Activated CD8-positive, alpha-beta memory T cell treated with anti-CD3 and anti-CD28 coated beads for 1 hour (primary cell): ENCODE measurements around the gene FOXN3.

Experiments used
- DNase-seq, 2 donors: peaks; one replicate each; pipeline ENCODE4 v3.0.0-alpha.2; 2020; ENCODE audit warnings: low read depth in 1 of 2; ENCODE audit errors: extremely low read depth in 1 of 2

Gene FOXN3

DNA sequence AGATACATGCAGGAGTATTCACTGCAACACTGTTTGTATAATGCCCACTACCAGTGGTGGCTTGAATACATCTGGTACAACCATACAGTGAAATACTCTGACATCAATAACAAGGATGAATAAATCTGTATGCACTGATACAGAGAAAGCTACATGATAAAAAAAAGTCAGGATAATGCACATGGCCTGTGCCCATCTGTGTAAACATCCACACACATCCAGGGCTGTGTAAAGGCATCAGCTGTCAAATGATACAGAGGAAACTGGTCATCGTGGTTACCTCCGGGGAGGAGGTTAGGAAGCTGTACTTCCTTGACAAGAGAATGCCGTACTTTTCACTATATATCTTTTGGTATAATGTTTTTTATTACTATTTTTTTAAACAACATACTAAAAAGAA lies 176.6 kb downstream of the FOXN3 start:
- no peak for DNase-seq

DNA sequence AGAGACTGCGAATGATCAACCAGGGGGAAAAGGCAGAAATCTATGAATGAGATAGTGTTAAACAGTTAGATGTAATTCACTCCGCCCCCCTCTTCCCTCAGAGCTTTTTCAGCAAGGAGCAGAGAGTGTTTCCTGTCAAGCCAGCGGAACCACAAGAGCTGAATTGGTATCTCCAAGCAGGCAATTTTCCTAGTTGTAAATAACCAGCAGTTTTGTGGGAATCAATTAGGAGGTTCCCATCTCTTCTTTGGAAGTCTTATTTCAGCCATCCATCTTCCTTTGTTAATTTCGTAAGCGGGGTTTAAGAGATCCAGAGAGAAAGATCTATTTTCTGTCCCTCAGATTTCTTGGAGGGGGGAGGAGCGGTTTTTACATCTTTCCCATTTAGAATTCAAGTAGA lies 178.0 kb downstream of the FOXN3 start:
- no peak for DNase-seq

DNA sequence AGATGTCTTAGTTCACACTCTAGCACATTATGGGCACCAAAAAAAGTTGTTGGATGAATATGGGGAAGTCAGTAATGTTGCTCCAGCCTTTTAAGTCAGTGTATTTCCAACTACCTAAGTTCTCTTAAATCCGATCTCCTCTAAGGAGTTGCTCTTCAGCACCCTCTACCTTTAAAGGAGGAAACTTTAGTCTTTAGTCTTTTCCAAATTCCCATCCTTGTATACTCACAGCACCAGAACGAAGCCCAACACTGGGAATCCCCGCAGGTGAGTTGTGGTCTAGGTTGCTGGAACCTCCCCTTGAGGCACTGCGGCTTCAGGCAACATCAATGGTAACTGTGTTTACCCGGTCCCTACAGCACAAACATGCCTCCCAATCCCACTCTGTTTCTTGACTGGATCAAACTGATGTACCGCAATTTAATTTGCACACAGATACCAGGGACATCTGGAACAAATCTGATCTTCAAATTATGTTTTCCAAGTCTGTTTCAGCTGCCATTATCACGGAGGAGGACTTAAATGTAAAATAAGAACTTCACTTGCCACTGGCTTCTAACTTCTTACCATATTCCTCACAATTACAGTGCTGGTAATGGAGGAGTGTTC lies 179.0 kb downstream of the FOXN3 start:
- DNase-seq, result no peak

DNA sequence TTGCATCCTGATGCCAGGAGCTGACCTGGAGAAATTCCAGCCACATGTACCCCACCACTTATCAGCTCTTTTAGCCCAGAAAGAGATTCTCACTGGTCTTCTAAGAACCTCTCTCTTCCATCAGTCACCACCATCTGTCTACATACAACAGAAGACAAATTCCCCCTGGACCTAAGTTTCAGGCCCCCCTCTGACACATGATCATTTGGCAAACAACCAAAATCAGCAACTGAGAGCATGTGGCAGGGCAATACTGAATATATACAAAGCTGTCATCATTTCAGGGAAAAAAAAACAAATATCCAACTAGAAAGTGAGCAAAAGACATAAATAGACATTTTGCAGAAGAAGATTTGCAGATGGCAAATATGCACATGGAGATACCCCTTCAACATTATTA lies 180.2 kb downstream of the FOXN3 start:
- DNase-seq, result no peak

DNA sequence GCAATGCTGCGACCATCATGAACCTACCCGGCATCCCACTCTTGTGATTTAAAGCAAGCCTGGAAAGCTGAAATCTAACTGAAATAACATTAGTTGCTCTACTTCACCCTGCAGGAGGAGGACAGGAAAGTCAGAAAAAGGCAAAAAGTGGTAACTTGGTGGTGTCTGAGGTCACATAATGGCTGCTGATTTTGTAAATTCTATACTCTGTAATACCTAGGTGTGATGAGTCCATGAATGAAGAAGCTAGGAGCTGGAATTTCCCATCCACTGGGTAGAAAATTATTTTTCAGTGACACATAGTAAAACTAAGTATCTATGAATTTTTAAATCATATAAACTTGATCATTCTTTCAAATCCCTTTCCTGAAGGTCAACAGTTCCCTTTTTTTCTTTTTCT lies 183.8 kb downstream of the FOXN3 start:
- no peak for DNase-seq

DNA sequence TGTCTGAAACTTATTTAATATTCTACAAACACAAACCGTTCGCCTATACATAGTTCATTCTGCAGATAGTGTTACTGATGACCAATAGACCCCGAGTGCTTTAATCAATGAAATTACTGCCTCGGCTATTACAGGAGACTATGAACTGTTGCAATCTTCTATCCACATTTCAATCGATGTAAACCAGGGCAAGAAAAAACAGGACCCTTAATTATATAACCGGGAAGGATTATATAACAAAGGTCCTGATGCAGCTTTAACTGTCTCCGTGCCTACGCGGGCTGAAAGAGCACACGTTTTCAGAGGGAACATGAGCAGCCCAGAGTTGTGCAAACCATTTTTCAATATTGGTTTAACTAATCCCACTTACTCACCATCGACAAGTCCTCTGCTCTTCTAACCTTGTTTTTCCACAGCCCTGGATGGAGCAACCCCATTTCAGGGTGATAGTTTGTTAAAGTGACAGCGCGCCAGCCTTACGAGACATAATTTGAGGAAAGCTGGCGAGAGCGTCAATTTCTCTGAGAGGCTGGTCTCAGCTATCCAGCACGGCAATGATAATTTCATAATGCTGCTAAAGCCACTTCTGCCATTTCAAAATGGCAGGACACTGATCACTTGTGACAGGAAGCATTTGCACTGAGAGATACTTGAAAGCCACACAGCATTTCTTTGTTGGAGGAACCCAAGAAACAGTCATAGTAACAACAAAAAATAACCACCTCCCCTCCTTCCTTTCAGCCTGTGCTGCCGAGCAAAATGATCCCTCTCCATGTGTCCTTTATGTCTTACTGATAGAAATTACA lies 184.6 kb downstream of the FOXN3 start:
- no peak for DNase-seq

DNA sequence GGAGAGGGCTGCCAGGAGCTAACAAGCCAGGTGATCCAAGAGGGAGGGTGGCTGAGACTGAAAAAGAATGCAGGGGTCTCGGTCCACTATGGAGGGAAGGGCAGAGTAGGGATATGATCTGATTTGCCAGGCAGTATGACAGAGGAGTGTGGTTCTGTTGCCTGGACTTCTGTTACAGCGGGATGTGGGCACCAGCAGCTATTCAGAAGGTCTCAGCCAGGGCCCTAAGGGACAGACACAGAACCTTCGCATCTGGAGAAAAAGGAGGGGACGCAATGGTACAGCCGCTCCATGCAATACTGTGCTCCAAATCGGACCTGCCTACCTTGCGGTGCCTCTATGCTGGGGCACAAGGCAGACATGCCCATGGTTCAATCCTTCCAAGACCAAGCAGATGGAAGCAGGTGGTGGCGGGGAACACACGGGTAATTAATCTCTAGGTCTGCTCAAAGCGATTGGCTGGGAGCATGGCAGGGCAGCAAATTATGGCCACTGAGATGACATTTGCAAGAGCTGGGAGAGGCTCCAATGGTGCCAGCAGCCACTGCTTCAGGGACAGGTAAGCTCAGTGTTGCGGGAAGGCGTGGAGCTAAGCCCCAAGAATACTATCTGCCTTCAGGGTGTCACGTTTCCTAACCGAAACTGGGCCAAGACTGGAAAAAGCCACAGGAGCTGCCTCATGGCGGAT lies 185.5 kb downstream of the FOXN3 start:
- DNase-seq, result no peak

DNA sequence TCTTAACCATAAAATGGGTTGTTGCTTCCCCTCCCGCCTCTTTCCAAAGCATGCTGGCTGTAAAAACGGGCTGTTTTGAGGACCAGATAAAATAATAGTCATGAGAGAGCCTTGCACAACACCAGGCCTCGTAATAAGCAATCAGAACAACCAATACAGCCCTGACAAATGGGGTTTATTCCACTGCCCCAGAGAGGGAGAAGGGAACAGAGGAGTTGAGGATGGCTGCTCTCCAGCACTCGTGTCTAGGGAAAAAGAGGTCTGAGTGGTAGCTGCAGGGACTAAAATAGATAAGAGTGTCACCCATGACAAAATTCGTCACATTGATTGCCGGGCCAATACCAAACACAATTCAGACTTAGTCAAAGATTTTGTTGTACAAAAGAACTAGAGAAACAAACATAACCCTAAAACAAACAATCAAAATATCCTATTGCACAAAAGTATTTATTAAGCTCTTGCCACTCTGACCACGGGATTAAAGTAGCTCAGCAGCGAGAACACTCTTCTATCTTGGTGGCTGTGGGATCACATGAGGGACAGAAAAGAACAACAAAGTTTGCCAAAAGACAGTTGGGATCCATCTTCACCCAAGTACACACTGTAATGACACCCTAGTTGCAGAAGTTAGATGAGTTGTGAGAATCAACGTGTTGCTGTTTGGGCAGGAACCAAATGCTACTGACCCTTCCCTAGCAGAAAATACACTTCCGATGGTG lies 188.0 kb downstream of the FOXN3 start:
- no peak for DNase-seq

DNA sequence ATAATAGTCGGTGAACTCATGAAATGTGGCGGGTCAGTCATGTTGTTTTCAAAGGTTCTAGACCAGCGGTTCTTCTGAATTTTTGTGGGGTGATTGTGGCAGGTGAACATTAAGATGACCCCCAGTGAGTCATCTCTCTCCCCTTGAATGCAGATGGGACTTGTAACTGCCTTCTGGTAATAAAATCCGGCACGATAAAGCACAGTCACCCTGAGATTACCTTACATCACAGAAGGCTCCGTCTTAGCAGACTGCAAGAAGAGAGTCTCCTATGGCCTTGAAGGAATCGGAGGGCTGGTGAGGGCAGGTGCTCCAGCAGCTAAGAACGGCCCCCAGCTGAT lies 189.6 kb downstream of the FOXN3 start:
- DNase-seq, result no peak

DNA sequence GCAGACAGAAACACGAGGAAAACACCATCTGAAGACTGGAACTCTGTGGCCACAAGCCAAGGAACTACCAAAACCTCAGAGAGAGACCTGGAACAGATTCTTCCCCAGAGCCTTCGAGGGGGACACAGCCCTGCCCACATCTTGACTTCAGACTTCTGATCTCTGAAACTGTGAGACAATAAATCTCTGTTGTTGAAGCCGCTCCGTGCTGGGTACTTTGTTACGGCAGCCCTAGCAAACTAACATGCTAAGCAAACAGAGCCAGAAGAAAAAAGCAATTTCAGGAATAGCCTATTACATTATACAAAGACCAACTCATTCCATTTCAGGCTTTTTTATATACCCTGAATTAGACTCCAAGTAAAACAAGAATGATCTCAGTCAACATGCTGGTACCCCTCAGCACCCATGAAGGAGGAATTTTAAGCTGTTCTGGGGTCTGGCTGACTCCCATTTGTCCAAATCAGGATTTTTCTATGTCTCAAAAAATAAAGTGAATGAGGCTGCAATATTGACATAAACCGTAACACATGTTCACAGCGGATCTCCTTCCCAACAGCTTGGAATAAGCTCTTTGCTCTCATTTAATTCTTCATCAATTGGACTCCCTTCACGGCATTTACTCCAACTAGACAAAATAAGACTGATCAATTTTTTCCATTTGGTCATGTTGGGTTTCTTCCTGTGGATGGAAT lies 190.1 kb downstream of the FOXN3 start:
- DNase-seq, result no peak

DNA sequence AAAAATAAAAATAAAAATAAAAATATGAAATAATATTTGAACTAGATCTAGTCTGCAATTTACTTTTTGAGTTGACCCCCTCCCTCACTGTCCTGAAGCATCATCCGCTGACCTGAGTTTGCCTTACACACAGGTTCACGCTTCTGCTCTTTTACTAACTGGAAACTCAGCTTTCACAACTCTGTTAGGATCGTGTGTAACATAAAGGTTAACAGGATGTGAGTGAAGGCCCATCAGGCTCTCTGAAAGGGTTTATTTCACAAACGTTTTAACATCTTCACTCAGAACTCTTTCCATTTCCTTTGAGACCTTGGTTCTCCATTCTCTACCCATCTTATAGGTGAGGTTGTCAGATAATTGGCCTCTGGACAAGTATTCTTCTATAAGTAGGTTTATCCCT lies 191.4 kb downstream of the FOXN3 start:
- no peak for DNase-seq

DNA sequence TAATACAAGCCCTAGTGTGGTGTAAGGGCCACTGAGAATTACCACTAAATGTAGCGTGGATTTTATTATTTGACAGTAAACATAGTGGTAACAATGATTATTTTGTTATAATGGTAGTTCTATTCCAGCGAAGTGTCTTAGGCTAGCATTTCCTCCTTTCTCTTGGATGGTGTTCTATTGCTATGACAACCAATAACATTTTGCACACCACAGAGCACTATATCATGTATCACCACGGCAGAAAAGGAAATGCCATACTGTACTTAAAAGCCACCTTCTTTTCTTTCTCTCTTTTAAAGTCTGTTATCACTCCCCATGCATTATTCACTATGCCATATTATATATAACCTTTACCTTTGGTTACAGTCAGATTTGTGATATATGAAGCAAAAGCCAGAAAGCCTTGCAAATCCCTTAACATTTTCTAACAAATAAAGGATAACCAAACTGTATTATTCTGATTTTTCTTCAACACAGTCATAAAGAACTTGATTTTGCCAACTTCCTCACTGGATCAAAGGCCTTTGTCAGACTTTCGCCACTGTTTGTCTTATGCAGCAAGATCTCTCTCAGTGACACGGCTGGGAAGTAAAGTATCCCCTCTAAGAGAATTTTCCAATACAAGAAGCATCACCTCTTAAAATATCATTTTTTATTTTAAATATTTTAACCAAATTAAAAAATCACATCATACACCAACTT lies 195.8 kb downstream of the FOXN3 start:
- no peak for DNase-seq

DNA sequence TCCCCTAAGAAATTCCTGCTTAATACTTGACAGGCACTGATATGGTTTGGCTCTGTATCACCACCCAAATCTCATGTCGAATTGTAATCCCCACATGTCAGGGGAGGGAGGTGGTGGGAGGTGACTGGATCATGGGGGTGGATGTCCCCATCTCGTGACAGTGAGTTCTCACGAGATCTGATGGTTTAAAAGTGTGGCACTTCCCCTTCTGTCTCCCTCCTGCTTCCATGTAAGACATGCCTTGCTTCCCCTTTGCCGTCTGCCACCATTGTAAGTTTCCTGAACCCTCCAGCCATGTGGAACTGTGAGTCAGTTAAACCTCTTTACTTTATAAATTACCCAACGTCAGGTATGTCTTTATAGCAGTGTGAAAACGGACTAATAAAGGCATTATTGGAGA lies 198.0 kb downstream of the FOXN3 start:
- no peak for DNase-seq

DNA sequence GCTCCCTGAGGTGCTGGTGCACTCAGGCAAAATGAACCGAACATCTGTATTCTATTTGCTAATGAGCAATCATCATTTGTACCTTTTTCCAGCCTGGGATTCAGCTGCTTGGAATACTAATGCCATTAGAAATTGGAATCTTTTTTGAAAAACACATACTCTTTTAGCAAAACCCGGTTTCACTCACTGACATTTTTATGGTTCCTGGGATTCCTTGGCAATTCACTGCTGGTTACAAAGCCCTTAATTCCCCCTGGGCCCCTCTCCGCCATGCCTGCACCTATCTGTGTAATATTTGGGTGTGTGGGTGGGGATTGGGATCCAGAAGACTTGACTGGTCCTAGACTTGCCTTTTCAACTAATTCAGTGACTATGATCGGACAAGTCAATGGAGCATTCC lies 199.1 kb downstream of the FOXN3 start:
- DNase-seq, result no peak

DNA sequence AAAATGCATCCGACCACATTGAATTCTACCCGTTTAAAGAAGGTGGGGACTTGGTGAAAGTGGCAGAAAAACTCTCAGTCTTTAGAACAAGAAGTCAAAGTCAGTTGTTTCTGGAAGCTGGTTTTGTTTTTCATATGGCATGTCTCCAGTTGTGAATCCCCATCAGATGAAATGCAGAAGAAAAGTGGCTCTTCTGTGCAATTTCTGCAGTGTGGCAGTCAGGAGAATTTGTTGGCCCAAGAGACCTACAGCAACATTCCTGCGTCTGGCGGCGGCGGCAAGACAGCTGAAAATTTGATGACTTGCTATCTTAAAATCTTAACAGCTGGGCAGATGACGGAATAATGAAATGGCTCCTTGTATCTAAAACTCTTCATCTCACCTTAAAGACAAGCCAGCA lies 201.5 kb downstream of the FOXN3 start:
- no peak for DNase-seq

DNA sequence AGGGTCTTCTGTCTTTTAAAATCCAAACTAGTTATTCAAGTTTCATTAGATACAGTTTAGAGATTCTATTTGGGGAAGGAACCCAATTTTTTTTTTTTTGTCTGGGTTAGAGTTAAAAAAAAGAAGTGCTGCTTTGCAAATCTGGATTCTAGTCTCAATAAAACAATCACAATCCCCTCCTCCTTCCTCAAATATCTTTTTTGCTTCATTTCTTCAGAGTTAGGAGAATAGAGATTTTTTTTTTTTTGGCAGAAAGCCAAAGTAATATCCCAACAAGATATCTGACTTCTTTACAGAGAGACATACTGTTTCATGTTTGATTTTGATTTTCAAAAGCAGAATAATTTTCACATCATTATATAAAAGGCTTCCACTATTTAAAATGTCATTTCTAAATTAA lies 201.9 kb downstream of the FOXN3 start:
- no peak for DNase-seq

DNA sequence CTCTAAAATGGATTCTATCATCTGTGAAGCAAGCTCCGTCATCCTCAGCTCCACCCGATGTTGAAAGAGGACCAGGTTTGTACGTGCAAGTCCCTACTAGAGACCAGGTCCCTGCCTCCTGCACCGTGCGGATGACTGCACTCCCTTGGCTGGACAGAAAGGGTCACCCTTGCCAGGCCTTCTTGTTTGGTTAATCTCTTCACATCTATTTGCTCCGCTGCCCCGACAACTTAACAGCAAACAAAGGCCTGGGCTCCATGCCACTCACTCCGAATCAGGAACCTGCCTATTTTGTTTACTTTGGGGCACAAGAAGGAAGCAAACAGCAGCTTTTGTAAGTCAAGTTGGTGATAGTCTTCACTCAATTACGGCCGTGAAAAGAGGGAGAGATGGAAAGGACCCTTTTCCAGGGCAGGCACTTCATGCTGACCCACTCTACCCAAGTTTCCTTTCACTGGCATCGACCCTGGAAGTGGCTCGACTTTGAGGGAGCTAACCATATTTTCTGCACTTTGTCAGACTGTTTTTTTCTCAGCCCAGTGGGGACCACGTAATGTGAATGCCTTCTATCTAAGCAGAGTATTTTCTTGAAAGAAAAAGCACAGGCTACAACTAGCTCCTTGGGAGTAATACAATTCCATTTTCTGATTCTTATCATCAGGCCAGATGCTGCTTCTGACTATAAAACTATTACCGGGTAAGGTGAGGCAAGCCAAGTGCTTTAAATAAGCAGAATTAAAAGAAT lies 202.6 kb downstream of the FOXN3 start:
- no peak for DNase-seq

DNA sequence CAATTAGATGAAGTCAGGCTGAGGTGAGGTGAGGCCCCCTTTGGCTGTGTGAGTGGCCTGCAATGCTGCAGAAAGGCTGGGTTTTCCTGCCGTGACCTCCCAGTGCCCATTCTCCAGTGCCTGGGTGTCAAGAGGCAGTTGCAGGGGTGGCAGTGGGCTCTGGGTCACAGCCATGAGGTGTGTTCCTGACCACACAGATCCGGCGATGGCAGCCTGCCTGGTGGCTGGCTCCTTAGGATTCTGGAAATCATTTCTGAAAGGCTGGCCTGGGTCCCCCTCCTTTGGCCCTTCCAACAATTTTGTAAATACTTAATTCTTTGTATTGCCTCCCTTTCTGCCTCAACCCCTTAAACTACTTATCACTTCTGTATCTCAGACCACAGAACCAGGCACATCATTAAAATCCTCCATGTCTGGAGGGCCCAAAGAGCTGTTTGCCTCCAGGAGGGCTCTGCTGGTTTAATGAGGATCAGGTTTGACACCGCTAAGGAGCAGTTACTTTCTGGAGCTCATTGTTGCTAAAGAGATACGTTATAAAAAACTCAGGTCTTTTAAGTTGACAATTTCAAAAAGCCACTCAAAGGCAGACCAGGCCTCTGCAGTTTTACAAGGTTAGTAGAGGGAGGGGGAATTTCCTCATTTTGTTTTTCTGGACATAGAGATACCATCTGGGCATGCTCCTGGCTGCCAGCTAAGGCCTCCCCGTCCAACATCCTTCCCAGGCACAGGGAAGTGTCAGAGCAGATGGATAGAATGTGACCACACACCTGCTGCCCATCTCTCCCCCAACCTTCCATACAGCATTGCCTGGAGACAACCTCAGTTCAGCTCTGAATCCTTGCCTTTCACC lies 204.4 kb downstream of the FOXN3 start:
- no peak for DNase-seq

DNA sequence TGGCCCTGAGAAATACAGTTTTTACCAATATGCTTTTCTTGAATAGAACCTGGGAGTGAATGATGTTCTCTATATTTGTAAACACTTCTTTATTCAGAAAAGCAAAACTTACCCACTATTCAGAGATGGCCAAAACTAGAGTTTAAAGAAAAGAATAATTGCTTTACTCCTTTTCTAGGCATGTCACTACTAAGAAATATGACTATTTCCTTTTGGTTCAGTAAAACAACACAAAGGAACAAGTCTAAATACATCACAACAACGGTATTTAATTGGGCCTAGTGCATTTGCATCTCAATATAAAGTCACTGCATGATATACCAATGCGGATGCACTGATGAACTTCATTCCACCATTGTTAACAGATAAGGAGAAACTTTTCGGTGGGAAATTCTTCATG lies 207.5 kb downstream of the FOXN3 start:
- DNase-seq, result no peak
